Lower leg skin (tissue), 4 donors: ENCODE data around the gene SERINC2. TPM values are rescaled to one million over a fixed set of nuclear protein-coding genes. Genes with fewer than 3 reads are reported as not detected.
A peak's percentile ranks its signal among the peaks of the same experiment; 100 is the strongest.

Experiments used
- DNase-seq, 2 donors: peaks; one replicate each; pipeline ENCODE4 v3.0.0-alpha.2; 2019; ENCODE audit warnings: low spot score in 2 of 2
- H3K4me3 ChIP-seq: fragments of 200-600 bp; sonication (generic); 2 replicates; pipeline ENCODE4 v1.5.1; 2017; ENCODE audit warnings: mild to moderate bottlenecking, low read depth; ENCODE audit not compliant: poor library complexity, severe bottlenecking
- CTCF ChIP-seq, 3 donors: fragments of 450-650 bp; IDR thresholded peaks; one replicate each; pipeline ENCODE4 v1.5.1; 2016; ENCODE audit warnings: antibody characterized with exemption in 3 of 3, mild to moderate bottlenecking in 3 of 3, moderate library complexity in 2 of 3
- POLR2A ChIP-seq, 2 donors: fragments of 450-650 bp; IDR thresholded peaks; one replicate each; pipeline ENCODE4 v1.6.1; 2016 to 2017; ENCODE audit warnings: antibody characterized with exemption in 2 of 2, mild to moderate bottlenecking in 1 of 2, moderate library complexity in 1 of 2
- WGBS, 2 donors: methylation state at CpG; one replicate each; pipeline ENCODE4 v1.1.5; 2018; 5-methylcytosine and 5-hydroxymethylcytosine counted together
- intact Hi-C: fragments of 100-400 bp; cut with DNase I; formaldehyde crosslinking; loops from one replicate; pipeline ENCODE4 v1.15.0; 2023; ENCODE audit warnings: low total_unique reads
- total RNA-seq, 4 donors: library from RNA; depleted of rRNA; stranded (reverse); fragments of >200 nt; gene quantifications; one replicate each; pipeline ENCODE4 v1.1.0, GENCODE V29; 2016

The SERINC2 gene
- total RNA-seq, 4 donors from 2014 or later = 51.4 to 85.4 (median 60.6) TPM

- 62 to 66% methylated on average over 11 to 21 of the region's 21 CpGs for WGBS, 2 donors
- no peak for TF ChIP-seq CTCF (IDR thresholded peaks at IDR 0.05)
- no peak for TF ChIP-seq POLR2A (IDR thresholded peaks at IDR 0.05)
- DNase-seq = peak in 1 of 2 donors; percentile 77
- intact Hi-C loops = no loop called here
- H3K4me3 ChIP-seq = no peak overlapping the region
Observed at GRCh38 chr1:31434101-31434871, 21.3 kb downstream of the SERINC2 start.

GRCh38 chr1:31434979-31435378 is 22.0 kb downstream of the SERINC2 start:
- DNase-seq = peak in 1 of 2 donors; percentile 80
- intact Hi-C loops = no loop called here
- TF ChIP-seq POLR2A (IDR thresholded peaks at IDR 0.05) (no peak), CTCF (IDR thresholded peaks at IDR 0.05) (no peak)
- WGBS, 2 donors = 54 to 68% methylated on average over 5 to 12 of the region's 12 CpGs
- H3K4me3 ChIP-seq = no peak overlapping the region

GRCh38 chr1:31435471-31436409 is 22.7 kb downstream of the SERINC2 start:
- DNase-seq = peak in 1 of 2 donors; percentile 72
- WGBS, 2 donors = 80 to 87% methylated on average over 13 of the region's 13 CpGs
- no peak overlapping the region for H3K4me3 ChIP-seq
- no peak for TF ChIP-seq CTCF (IDR thresholded peaks at IDR 0.05)
- no peak for TF ChIP-seq POLR2A (IDR thresholded peaks at IDR 0.05)
- intact Hi-C loops = no loop called here

GRCh38 chr1:31436596-31437432 is 23.8 kb downstream of the SERINC2 start:
- 72 to 85% methylated on average over 9 of the region's 9 CpGs for WGBS, 2 donors
- no peak overlapping the region for H3K4me3 ChIP-seq
- TF ChIP-seq POLR2A (IDR thresholded peaks at IDR 0.05) (no peak), CTCF (IDR thresholded peaks at IDR 0.05) (no peak)
- peak in 1 of 2 donors; percentile 73 for DNase-seq
- intact Hi-C loops = no loop called here

GRCh38 chr1:31437433-31438037 is 24.5 kb downstream of the SERINC2 start:
- 78 to 81% methylated on average over 11 of the region's 11 CpGs for WGBS, 2 donors
- TF ChIP-seq POLR2A (IDR thresholded peaks at IDR 0.05) = no peak
- TF ChIP-seq CTCF (IDR thresholded peaks at IDR 0.05) = no peak
- intact Hi-C loops = no loop called here
- H3K4me3 ChIP-seq = no peak overlapping the region
- DNase-seq = peak in 1 of 2 donors; percentile 68
